NCI-H187 (cell line): Measurements from ENCODE around the gene MGLL.

ENCODE experiments used
- DNase-seq, 2 experiments: peaks; one replicate each; lab custom pipeline; 2025; lab: John Stamatoyannopoulos, UW

MGLL gene

GRCh38 chr3:127822041-127822681, at the start of gene MGLL:
TSS of gene MGLL (minus strand) at chr3:127822515. CDS start at chr3:127822318, 197 bp downstream.
- DNase-seq = no peak

- no peak for DNase-seq
Observed at GRCh38 chr3:127870156-127870555, 47.8 kb upstream of the MGLL start.

- DNase-seq = no peak
Observed at GRCh38 chr3:127867986-127868385, 45.7 kb upstream of the MGLL start.

- no peak for DNase-seq
Observed at GRCh38 chr3:127867412-127867811, 45.1 kb upstream of the MGLL start.

- DNase-seq = no peak
Observed at GRCh38 chr3:127865941-127866340, 43.6 kb upstream of the MGLL start.

- DNase-seq = no peak
Observed at GRCh38 chr3:127860211-127860696, 37.9 kb upstream of the MGLL start.

GRCh38 chr3:127859730-127860129, 37.4 kb upstream of the MGLL start:
- no peak for DNase-seq

- DNase-seq = no peak
Observed at GRCh38 chr3:127858937-127859336, 36.6 kb upstream of the MGLL start.

- no peak for DNase-seq
Observed at GRCh38 chr3:127858521-127858920, 36.2 kb upstream of the MGLL start.

- no peak for DNase-seq
Observed at GRCh38 chr3:127857333-127857732, 35.0 kb upstream of the MGLL start.

- no peak for DNase-seq
Observed at GRCh38 chr3:127856801-127857200, 34.5 kb upstream of the MGLL start.

- no peak for DNase-seq
Observed at GRCh38 chr3:127855246-127855645, 32.9 kb upstream of the MGLL start.

- DNase-seq = no peak
Observed at GRCh38 chr3:127853681-127854080, 31.4 kb upstream of the MGLL start.

- DNase-seq = peak in 1 of 2 experiments; percentile 62
Observed at GRCh38 chr3:127851899-127852298, 29.6 kb upstream of the MGLL start.

GRCh38 chr3:127849368-127849767, 27.1 kb upstream of the MGLL start:
- DNase-seq = peak; percentile 19 to 51

- no peak for DNase-seq
Observed at GRCh38 chr3:127848131-127849129, 26.1 kb upstream of the MGLL start.

- no peak for DNase-seq
Observed at GRCh38 chr3:127847236-127847720, 25.0 kb upstream of the MGLL start.

GRCh38 chr3:127846576-127846975, 24.3 kb upstream of the MGLL start:
- DNase-seq = no peak

GRCh38 chr3:127844326-127844942, 22.1 kb upstream of the MGLL start:
- DNase-seq = no peak

- no peak for DNase-seq
Observed at GRCh38 chr3:127840671-127841070, 18.4 kb upstream of the MGLL start.

- DNase-seq = no peak
Observed at GRCh38 chr3:127839099-127839498, 16.8 kb upstream of the MGLL start.
